Neural crest cell (in vitro differentiated cells): ENCODE data around the gene LRRC74B. TPM values are rescaled to one million over a fixed set of nuclear protein-coding genes. Genes with fewer than 3 reads are reported as not detected.

Experiments
- DNase-seq: peaks from one replicate; pipeline ENCODE4 v3.0.0; 2021; ENCODE audit warnings: low read depth, mixed read lengths, low spot score
- H3K27ac Mint-ChIP-seq: one replicate; pipeline ENCODE4 v1.8.0; 2021; ENCODE audit warnings: mild to moderate bottlenecking, mixed read lengths; ENCODE audit not compliant: unreplicated experiment
- H3K27me3 Mint-ChIP-seq: 2 replicates; pipeline ENCODE4 v1.8.0; 2021; ENCODE audit warnings: low read depth, mild to moderate bottlenecking, mixed read lengths
- H3K36me3 Mint-ChIP-seq: 2 replicates; pipeline ENCODE4 v1.8.0; 2021; ENCODE audit warnings: low read depth, mild to moderate bottlenecking, mixed read lengths
- H3K4me1 Mint-ChIP-seq: 2 replicates; pipeline ENCODE4 v1.8.0; 2021; ENCODE audit warnings: mixed read lengths
- H3K4me3 Mint-ChIP-seq: one replicate; pipeline ENCODE4 v1.8.0; 2021; ENCODE audit warnings: mild to moderate bottlenecking, mixed read lengths
- H3K9me3 Mint-ChIP-seq: 2 replicates; pipeline ENCODE4 v1.8.0; 2021; ENCODE audit warnings: mixed read lengths
- CTCF ChIP-seq: fragments of 200-600 bp; sonication (generic); conservative IDR thresholded peaks from 2 replicates; pipeline ENCODE4 v1.5.0; 2021; ENCODE audit warnings: antibody characterized with exemption, mild to moderate bottlenecking
- total RNA-seq: library from RNA; stranded (reverse); gene quantifications from 2 replicates; pipeline ENCODE4 v1.2.1, GENCODE V29; 2021

Gene LRRC74B
- total RNA-seq, 1 donor from 2014 or later: not detected

- H3K4me1 Mint-ChIP-seq: peaks cover 20% of the 10 kb centered on the region
- no peaks in the 10 kb centered on the region for H3K27me3 Mint-ChIP-seq
- H3K9me3 Mint-ChIP-seq: no peaks in the 10 kb centered on the region
- no peak for TF ChIP-seq CTCF
- H3K4me3 Mint-ChIP-seq: no peak overlapping the region
- no peak for DNase-seq
- no peaks in the 10 kb centered on the region for H3K36me3 Mint-ChIP-seq
- peak overlapping the region; percentile 94 for H3K27ac Mint-ChIP-seq
Measured at GRCh38 chr22:21029486-21030025, 16.2 kb upstream of the LRRC74B start.

GRCh38 chr22:21030032-21030431, 15.7 kb upstream of the LRRC74B start:
- DNase-seq: no peak
- no peak for TF ChIP-seq CTCF
- Mint-ChIP-seq H3K27me3 (no peaks in the 10 kb centered on the region), H3K9me3 (no peaks in the 10 kb centered on the region), H3K4me1 (peaks cover 20% of the 10 kb centered on the region), H3K27ac (peak overlapping the region; percentile 43), H3K4me3 (peak overlapping the region; percentile 27), H3K36me3 (no peaks in the 10 kb centered on the region)

- H3K27me3 Mint-ChIP-seq: no peaks in the 10 kb centered on the region
- TF ChIP-seq CTCF: no peak
- no peak overlapping the region for H3K4me3 Mint-ChIP-seq
- no peaks in the 10 kb centered on the region for H3K36me3 Mint-ChIP-seq
- H3K4me1 Mint-ChIP-seq: peaks cover 20% of the 10 kb centered on the region
- no peak overlapping the region for H3K27ac Mint-ChIP-seq
- no peak for DNase-seq
- H3K9me3 Mint-ChIP-seq: no peaks in the 10 kb centered on the region
Measured at GRCh38 chr22:21030621-21031544, 14.9 kb upstream of the LRRC74B start.

- DNase-seq: no peak
- Mint-ChIP-seq H3K27ac (no peak overlapping the region), H3K9me3 (no peaks in the 10 kb centered on the region), H3K4me3 (no peak overlapping the region), H3K27me3 (no peaks in the 10 kb centered on the region), H3K36me3 (no peaks in the 10 kb centered on the region), H3K4me1 (peaks cover 20% of the 10 kb centered on the region)
- no peak for TF ChIP-seq CTCF
Measured at GRCh38 chr22:21031545-21032036, 14.2 kb upstream of the LRRC74B start.

- no peak within 1 kb of the TSS for H3K27ac Mint-ChIP-seq
- no peak for TF ChIP-seq CTCF
- no peak for DNase-seq
- no peaks in the 10 kb centered on the region for H3K9me3 Mint-ChIP-seq
- H3K27me3 Mint-ChIP-seq: no peaks in the 10 kb centered on the region
- H3K4me3 Mint-ChIP-seq: no peak within 1 kb of the TSS
- no peaks in the 10 kb centered on the region for H3K36me3 Mint-ChIP-seq
- H3K4me1 Mint-ChIP-seq: peaks cover 20% of the 10 kb centered on the region
Measured at GRCh38 chr22:21032037-21032867, 13.5 kb upstream of the LRRC74B start, which contains the start of gene SLC7A4. Gene SLC7A4 (minus strand): TSS chr22:21032561. CDS start chr22:21031812, 749 bp downstream.
